Fibroblast of skin of scalp (primary cell): ENCODE results near the gene LHX1.

Source experiments
- DNase-seq: peaks from one replicate; pipeline ENCODE4 v3.0.0-alpha.2; 2013

Gene LHX1

DNA sequence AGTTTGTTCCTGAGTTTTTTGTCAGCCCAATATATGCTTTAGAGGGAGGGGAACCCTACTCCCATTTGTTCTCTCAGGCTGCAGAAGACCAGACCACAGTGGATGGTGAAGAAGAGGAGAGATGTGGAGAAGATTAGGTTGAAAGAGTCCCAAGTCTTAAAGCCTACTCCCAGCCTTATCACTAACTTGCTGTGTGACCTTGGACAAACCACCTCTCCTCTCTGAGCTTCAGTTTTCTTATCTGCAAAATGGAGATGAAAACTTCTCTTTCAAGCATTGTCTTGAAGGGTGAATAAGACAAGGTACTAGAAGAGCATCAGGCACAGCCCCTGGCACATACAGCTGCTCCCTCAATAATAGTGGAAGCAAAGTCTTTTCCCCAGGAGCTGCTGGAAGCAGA lies 15.1 kb upstream of the LHX1 start:
- DNase-seq: no peak

GRCh38 chr17:36923814-36924221 lies 13.5 kb upstream of the LHX1 start:
- no peak for DNase-seq

DNA sequence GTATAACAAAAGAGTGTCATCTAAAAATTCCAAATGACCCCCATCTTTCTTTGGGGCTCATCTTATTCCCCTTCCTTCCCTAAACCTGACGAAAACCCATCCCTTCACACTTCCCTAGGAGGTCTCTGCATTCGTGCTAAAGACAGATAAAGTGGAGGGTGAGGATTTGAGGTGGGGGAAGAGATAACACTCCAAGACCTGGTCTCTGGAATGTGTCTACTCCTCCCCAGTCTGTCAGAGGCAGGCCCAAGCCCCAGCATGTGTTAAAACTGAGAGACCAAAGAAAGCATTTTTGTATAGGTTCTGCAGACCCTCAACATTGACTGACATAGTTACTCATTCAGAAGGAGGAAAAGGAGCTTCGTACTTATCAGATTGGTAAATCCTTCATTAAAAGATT lies 11.0 kb upstream of the LHX1 start:
- no peak for DNase-seq

DNA sequence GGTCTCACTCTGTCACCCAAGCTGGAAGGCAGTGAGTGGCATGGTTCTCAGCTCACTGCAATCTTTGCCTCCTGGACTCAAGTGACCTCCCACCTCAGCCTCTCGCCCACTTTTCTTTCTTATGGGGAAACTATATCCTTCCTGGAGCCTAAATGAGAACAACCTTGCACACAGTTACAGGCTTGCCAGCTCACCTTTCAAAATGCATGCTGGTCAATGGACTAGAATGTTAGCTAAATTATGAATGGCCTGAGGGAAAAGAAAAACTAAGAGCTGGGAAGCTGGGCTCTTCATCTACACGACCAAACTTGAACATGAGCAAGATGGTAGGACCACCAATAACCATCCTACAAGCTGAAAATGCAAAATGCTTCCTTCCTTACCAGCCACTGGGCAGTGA lies 10.6 kb upstream of the LHX1 start:
- DNase-seq: no peak

GRCh38 chr17:36928471-36929345 lies 8.6 kb upstream of the LHX1 start:
- no peak for DNase-seq

DNA sequence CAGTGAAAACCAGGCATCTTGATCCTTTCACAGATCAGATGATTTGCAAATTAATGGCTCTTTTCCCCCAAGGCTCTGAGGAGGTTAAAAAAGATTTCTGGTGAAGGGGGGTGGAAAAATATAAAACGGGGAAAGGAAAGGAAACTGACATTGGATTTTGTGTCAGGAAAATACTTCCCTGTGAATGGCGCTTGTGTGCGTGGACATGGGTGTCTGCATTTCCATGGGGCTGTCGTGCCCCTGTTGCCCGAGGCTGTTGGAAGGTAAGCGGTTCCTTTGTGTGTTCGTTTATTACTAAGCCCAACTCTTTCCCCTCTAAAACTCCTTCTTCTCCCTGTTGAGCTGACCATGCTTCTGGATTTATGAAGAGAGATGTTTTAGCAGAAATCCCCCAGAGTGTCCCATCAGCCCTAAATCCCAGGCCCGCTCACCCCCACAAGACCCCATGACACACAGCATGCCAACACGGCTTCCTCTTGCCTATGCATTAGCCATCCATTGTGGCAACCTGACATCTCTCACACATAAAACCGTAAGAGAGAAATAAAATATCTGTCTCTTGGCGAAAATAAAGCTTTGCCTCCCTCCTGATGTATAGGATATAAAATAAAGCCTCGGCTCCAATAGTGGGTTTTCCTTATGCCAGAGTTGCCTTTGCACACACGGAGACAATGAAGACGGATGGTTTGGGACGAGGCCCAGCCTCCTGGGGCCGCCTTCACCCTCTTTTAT lies 7.3 kb upstream of the LHX1 start:
- no peak for DNase-seq

DNA sequence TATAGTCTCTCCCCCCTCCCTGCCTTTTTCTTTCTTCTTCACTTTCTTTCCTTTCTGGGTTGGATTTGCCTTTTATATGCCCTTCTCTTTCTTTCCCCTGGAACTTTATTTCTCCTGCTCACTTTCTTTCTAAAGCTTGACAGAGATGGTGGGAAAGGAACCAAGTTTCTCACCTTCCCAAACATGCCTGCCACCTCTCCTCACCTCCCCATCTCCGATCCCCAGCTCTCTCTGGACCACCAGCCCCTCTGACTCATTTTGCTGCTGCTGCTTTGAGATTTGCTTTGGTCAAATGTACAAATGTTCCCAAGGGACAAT lies 6.7 kb upstream of the LHX1 start:
- DNase-seq: no peak

DNA sequence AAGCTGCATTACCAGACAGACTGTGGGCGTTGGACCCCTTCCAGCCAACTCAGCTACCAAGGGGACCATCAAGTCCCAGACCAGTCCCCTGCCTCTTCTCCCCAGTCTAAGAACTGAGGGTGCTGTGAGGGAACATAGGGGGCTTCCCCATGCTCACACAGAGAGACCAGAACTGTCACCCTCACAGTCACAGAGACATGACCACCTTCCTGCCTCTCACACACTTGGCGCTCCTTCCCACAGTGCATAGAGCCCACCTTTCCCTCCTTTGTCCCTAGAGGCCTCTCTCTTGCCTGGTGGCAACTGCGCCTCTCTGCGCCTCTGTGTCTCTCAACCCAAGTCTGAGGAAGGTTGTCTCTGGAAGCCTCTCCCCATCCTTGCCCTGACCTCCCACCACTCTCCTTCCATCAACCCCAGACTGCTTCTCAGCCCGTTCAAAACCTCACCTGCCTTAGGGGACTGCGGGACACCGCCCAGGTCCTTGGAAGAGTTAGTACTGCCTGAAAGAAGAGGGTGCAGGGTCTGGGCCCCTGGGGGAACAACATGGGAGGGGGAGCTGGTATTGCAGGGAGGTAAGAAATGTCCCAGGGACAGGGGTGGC lies 6.1 kb upstream of the LHX1 start:
- DNase-seq: no peak

DNA sequence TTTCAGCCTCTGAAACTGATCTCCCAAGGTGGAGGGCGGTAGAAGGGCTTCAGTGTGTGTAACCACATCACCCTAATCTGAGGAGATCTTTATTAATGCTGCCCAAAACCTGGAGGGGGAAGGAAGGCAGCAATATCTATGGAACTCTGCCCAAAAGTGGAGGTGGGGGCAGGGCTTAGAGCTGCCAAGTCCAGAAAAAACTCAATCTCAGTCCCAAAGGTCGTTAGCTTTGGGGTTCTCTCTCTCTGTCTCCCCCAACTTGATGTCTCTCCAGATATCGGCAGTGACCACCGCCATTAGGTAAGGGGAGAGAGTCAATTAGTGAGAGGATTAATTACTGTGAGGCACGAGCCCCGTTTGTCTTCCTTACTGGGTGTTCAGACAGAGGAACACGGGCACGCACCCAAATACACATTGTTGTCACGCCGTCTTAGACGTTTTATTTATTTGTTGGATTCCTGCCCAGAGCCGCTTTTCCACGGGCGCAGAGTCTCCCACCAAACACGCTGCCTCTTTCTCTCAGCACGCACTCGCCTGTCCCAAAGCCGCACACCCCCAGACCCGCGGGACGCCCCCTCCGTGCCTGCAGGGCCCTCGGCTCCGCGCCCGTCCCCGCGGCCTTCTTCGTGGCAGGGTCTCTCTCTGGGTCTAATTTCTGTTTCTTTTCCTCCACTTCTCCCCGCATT lies 5.4 kb upstream of the LHX1 start:
- DNase-seq: no peak

DNA sequence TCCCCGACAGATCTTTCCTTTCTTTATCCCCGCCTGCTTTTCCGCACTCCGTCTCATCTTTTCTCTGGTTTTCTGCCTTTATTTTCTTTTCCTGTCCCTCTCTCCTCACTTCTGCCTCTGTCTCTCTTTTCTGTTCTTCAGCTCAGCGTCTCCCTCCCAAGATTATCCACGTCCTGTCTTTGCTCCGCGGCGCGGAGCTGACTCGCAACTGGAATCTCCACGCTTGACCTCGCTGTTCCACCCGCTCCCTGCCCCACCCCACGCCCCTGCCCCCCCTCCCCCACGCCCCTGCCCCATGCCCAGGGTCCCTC lies 4.9 kb upstream of the LHX1 start:
- no peak for DNase-seq

DNA sequence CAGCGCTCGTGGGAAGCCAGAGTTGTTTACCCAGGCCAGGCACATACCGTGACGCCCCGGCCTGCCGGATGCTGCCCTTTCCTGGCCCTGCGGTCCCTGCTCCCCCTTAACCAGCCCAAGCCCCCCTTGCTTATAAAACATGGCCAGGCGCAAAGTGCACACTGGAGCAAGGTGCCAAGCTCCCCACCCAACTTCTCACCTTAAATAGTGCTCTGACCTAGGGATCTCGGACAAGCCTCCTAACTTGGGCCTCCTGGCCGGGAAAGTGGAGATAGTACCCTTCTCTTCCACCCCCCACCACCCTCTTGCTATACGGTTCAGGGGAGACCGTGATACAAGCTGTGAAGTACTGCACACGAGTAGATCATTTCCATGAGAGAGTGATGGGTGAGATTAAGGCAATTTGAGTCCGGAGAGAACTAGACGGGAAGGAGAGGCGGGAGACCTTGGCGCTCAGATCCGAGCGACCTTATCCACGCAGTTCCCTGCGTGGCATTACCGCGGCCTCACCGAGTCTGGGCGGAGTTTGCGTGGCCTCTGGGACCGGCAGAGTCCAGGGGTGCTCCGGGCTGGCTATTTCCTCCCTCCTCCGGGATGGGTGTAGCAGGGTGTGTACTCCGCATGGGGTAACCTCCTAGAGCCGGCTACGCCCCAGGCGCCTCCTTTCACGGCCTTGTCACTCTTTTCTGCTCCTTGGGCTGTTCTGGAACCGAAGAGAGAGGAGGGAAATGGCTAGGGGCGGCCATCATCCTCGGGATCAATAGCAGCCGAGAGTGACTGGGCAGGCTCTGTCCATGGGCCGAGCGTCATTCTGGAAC lies 4.4 kb upstream of the LHX1 start:
- DNase-seq: no peak

DNA sequence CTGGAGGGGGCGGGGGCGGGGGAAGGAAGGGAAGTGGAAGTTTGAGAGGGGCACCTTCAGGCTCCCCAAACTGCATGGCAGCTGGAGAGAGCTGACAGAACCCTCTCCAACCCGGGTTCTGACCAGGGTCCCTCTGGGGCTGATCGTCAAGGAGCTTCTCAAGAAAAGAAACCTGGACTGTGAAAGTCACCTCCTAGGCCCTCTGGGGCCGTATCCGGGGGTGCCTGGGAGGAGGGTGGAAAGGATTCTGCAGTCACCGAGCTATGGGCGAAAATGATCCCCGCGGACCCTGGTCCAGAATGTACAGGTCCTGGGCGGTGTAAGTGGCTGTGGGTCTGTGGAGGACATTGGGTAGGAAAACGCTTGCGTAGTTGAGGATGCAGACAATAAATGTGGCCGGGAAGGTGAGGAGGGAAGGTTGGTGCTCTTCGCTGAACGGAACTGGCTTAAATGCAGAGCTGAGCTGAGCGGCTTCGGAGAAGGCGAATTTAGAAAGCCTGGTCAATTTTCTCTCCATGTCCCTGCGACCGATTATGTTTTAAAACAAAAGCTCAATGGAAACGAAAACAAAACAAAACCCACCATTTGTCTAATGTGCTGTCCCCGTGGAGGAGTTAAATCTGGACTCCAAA lies 3.6 kb upstream of the LHX1 start:
- DNase-seq: no peak

- DNase-seq: no peak
Observed at GRCh38 chr17:36934144-36934691, 3.1 kb upstream of the LHX1 start.

- no peak for DNase-seq
Observed at GRCh38 chr17:36934692-36935630, 2.3 kb upstream of the LHX1 start.

DNA sequence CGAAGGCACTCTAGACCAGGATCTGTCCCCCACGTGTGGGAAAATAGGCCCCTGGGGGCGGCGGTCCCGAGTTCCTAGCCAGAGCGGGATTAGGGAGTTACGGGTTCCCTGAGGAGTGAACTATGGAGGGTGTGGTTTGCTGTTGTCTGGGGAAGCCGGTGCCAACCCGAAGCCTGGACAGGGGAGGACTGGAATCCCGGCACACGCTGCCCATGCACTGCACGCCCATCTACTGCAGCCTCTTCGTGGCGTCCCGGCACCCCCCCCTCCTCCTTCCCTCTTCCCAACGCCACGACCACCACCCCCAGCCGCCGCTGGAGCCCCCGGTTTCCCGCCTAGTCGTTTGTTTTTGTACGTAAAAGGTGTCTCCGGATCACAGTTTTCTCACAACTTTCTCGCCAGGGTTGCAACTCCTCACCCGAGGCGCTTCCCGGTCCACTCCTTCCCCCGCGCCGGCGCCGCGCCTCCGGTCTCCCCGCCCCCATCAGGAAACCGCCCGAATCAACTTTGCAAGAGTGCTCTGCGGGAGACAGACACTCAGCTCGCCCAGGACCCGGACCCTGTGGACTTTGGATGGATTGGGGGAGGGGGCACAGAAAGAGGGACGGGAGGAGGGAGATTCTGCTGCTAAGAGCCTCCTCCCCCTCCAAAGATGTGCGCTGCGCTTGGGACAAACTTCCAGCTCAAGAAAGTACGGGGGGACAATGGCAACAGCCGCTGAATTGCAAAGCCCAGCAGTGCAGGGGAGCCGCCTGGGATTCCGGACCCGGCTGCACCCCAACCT lies 1.4 kb upstream of the LHX1 start:
- DNase-seq: no peak

GRCh38 chr17:36936455-36937000 lies 747 bp upstream of the LHX1 start:
- DNase-seq: no peak

- no peak for DNase-seq
Observed at GRCh38 chr17:36937959-36938565, 787 bp downstream of the LHX1 start.

DNA sequence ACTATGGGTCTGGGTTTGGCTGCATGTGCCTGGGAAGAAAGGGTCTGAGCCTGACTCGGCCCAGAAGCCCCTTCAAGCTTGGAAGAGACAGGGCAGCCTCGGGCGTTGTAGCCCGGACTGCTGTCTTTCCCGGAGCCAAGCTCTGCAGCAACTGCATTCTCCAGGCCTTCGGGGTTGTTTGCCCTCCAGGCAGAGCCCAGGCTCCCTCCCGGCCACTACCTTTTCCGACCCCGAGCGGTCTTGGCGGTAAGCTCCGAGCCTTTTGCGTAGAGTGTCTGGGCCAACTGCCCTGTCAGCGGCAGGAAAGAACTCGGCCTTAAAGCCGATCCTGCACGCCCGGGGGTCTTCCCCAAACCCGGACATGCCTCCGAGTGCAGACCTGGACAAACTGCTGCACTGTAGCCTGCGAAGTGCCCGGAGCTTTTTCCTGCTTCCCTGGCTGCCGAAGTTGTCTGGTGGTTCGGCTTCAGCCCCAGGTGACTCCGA lies 1.3 kb downstream of the LHX1 start:
- DNase-seq: no peak
